ENCODE results near the gene KCNJ2.

KCNJ2 gene

DNA sequence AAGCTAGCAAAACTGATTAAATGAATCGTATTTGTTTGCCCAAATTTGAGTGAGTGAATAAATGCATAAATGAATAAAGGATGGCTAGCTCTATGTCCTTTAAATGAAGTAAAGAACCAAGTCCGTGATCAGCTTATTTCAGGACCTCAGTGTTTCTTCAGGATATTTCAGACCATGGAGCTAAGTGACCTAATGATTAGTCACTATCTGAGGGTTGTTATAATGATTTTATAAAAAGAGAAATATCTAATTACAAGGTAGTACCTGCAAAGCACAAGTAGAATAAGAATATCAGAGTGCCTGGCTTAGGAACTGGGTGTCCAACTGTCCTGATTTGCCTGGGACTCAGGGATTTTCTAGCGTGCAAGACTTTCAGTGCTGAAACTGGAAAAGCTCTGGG is 12.5 kb downstream of the KCNJ2 start:
- TF ChIP-seq, protein P1, sequence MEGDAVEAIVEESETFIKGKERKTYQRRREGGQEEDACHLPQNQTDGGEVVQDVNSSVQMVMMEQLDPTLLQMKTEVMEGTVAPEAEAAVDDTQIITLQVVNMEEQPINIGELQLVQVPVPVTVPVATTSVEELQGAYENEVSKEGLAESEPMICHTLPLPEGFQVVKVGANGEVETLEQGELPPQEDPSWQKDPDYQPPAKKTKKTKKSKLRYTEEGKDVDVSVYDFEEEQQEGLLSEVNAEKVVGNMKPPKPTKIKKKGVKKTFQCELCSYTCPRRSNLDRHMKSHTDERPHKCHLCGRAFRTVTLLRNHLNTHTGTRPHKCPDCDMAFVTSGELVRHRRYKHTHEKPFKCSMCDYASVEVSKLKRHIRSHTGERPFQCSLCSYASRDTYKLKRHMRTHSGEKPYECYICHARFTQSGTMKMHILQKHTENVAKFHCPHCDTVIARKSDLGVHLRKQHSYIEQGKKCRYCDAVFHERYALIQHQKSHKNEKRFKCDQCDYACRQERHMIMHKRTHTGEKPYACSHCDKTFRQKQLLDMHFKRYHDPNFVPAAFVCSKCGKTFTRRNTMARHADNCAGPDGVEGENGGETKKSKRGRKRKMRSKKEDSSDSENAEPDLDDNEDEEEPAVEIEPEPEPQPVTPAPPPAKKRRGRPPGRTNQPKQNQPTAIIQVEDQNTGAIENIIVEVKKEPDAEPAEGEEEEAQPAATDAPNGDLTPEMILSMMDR (IDR thresholded peaks at IDR 0.05; ENCODE audit: insufficient read depth, low read length, poor library complexity, severe bottlenecking): no peak
- TF ChIP-seq EZH2phosphoT487 (conservative IDR thresholded peaks at IDR 0.05; ENCODE audit: low read length): no peak
- Histone ChIP-seq H3K36me3 (ENCODE audit: low read length) (no peaks in the 10 kb centered on the region), H3F3A (ENCODE audit: insufficient read depth) (no peaks in the 10 kb centered on the region), H3K9ac (ENCODE audit: low read length) (no peak overlapping the region), H3K27me3 (ENCODE audit: low read length) (no peaks in the 10 kb centered on the region), H3K79me2 (ENCODE audit: insufficient read depth, low read length) (no peaks in the 10 kb centered on the region), H4K20me1 (ENCODE audit: low read depth, low read length) (no peaks in the 10 kb centered on the region), H3K4me3 (ENCODE audit: insufficient read depth, low read length, poor library complexity, severe bottlenecking) (no peak overlapping the region), H3K4me2 (ENCODE audit: low read depth, low read length, poor library complexity, severe bottlenecking) (no peak overlapping the region), H3K9me2 (replicated peaks; ENCODE audit: insufficient read depth, low read length) (no peaks in the 10 kb centered on the region), H3K9me3 (ENCODE audit: insufficient read depth, low read length) (no peaks in the 10 kb centered on the region), H3K27ac (ENCODE audit: low read depth, low read length) (no peak overlapping the region), H2AFZ (ENCODE audit: low read depth, low read length, severe bottlenecking) (no peak overlapping the region)

DNA sequence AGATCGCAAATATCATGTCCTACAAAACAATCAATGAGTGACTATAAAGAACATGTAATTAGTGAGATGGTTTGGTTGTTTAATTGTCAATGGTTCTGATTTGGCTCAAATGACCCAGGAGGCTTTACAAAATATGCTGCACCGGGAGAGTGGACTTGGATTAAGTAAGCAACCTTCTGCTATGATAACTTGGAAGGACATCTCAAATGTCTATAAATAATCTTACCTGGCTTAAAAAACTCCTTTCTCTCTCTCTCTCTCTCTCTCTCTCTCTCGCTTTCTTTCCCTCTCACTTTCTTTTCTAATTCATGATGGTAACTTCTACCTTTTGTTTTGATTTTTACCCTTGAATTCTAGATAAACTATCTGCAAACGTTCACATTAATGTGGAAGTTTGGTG is 14.2 kb downstream of the KCNJ2 start:
- Histone ChIP-seq H3K36me3 (ENCODE audit: low read length) (no peaks in the 10 kb centered on the region), H3K9me2 (replicated peaks; ENCODE audit: insufficient read depth, low read length) (no peaks in the 10 kb centered on the region), H3K9me3 (ENCODE audit: insufficient read depth, low read length) (no peaks in the 10 kb centered on the region), H2AFZ (ENCODE audit: low read depth, low read length, severe bottlenecking) (no peak overlapping the region), H3K27me3 (ENCODE audit: low read length) (no peaks in the 10 kb centered on the region), H3K4me2 (ENCODE audit: low read depth, low read length, poor library complexity, severe bottlenecking) (no peak overlapping the region), H3K4me3 (ENCODE audit: insufficient read depth, low read length, poor library complexity, severe bottlenecking) (no peak overlapping the region), H3F3A (ENCODE audit: insufficient read depth) (no peaks in the 10 kb centered on the region), H3K27ac (ENCODE audit: low read depth, low read length) (no peak overlapping the region), H3K9ac (ENCODE audit: low read length) (no peak overlapping the region), H3K79me2 (ENCODE audit: insufficient read depth, low read length) (no peaks in the 10 kb centered on the region), H4K20me1 (ENCODE audit: low read depth, low read length) (no peaks in the 10 kb centered on the region)
- TF ChIP-seq EZH2phosphoT487 (conservative IDR thresholded peaks at IDR 0.05; ENCODE audit: low read length): no peak
- TF ChIP-seq, protein P1 (IDR thresholded peaks at IDR 0.05; ENCODE audit: insufficient read depth, low read length, poor library complexity, severe bottlenecking): no peak

DNA sequence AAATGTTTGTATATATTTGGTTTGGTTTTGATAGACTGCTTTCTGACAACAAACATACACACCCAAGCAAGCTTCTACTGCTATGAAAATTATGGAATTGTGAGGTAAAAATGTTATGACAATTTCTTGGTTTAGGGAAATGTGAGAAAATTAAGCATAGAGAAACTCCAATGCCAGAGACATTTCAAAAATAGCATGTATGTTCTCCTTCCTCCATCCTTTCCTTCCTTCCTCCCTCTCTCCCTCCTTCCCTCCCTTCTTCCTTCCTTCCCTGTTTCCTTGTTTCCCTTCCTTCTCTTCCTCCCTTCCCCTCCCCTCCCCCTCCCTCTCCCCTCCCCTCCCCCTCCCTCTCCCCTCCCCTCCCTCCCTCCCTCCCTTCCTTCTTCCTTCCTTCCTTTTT is 14.9 kb downstream of the KCNJ2 start:
- no peak overlapping the region for H2AFZ ChIP-seq (ENCODE audit: low read depth, low read length, severe bottlenecking)

More for the DNA sequence above, 14.9 kb downstream of the KCNJ2 start:
- H3K27ac ChIP-seq (ENCODE audit: low read depth, low read length): no peak overlapping the region
- H3K79me2 ChIP-seq (ENCODE audit: insufficient read depth, low read length): no peaks in the 10 kb centered on the region
- H3K36me3 ChIP-seq (ENCODE audit: low read length): no peaks in the 10 kb centered on the region
- no peaks in the 10 kb centered on the region for H4K20me1 ChIP-seq (ENCODE audit: low read depth, low read length)
- H3K4me3 ChIP-seq (ENCODE audit: insufficient read depth, low read length, poor library complexity, severe bottlenecking): no peak overlapping the region
- H3K9ac ChIP-seq (ENCODE audit: low read length): no peak overlapping the region
- TF ChIP-seq, protein P1 (IDR thresholded peaks at IDR 0.05; ENCODE audit: insufficient read depth, low read length, poor library complexity, severe bottlenecking): no peak
- TF ChIP-seq EZH2phosphoT487 (conservative IDR thresholded peaks at IDR 0.05; ENCODE audit: low read length): no peak
- no peaks in the 10 kb centered on the region for H3K27me3 ChIP-seq (ENCODE audit: low read length)
- no peaks in the 10 kb centered on the region for H3F3A ChIP-seq (ENCODE audit: insufficient read depth)
- no peaks in the 10 kb centered on the region for H3K9me3 ChIP-seq (ENCODE audit: insufficient read depth, low read length)
- H3K9me2 ChIP-seq (replicated peaks; ENCODE audit: insufficient read depth, low read length): no peaks in the 10 kb centered on the region
- no peak overlapping the region for H3K4me2 ChIP-seq (ENCODE audit: low read depth, low read length, poor library complexity, severe bottlenecking)

Data from SU-DHL-6 (cell line).